Colonic mucosa (tissue), 4 donors: ENCODE data around the gene TMEM235. TPM values are rescaled to one million over a fixed set of nuclear protein-coding genes. Genes with fewer than 3 reads are reported as not detected.

ENCODE experiments used
- DNase-seq: peaks from one replicate; pipeline ENCODE4 v3.0.0-alpha.2; 2020
- H3K27ac ChIP-seq: fragments of 200-600 bp; one replicate; pipeline ENCODE4 v1.8.0; 2021
- H3K27me3 ChIP-seq: fragments of 200-600 bp; one replicate; pipeline ENCODE4 v1.8.0; 2021
- H3K36me3 ChIP-seq: fragments of 200-600 bp; one replicate; pipeline ENCODE4 v1.8.0; 2021
- H3K4me1 ChIP-seq: fragments of 200-600 bp; one replicate; pipeline ENCODE4 v1.8.0; 2021; ENCODE audit warnings: mild to moderate bottlenecking
- H3K4me3 ChIP-seq: fragments of 200-600 bp; one replicate; pipeline ENCODE4 v1.8.0; 2021
- H3K9ac ChIP-seq, 2 donors: one replicate each; pipeline ENCODE4 v1.7.0; 2013; ENCODE audit warnings: control low read depth in 2 of 2, low read depth in 2 of 2, low read length in 2 of 2
- H3K9me3 ChIP-seq: fragments of 200-600 bp; one replicate; pipeline ENCODE4 v1.8.0; 2021
- intact Hi-C: fragments of 100-400 bp; cut with DNase I; formaldehyde crosslinking; loops from one replicate; pipeline ENCODE4 v1.14.1; 2022
- total RNA-seq, 2 donors: library from RNA; stranded (reverse); fragmentation: NEBNext Ultra II Directional in 1 of 2; extraction: Animal tissue kit (Norgen Biotek cat#: 25700) in 1 of 2; gene quantifications; one replicate each; pipeline ENCODE4 v1.2.1, GENCODE V29; 2021
- TF ChIP-seq, protein P1 (sequence below): fragments of 200-600 bp; IDR thresholded peaks from one replicate; pipeline ENCODE4 v1.8.0; 2022; ENCODE audit warnings: antibody characterized with exemption, mild to moderate bottlenecking
- donor health status: healthy.
- donor health status: DM: no; HTN: no; CAD: no.
- donor health status: DM: no; HTN: no; CAD: no.

The TMEM235 gene
- total RNA-seq, 2 donors from 2014 or later, result not detected

DNA sequence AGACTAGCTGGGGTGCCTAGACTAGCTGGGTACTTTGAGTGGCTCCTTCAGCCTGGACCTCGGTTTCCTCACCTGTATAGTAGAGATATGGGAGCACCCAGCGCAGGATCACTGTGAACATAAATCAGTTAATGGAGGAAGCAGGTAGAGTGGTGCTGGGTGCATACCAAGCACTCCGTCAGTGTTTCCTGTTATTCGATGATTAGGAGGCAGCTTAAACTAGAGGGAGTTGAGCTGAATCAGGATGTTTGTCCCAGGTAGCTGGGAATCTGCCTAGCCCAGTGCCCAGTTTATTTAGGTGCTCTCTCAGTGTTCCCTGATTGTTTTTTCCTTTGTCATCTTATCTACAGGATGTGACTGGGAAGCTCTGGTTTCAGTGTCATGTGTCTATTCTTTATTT, 8.4 kb upstream of the TMEM235 start:
- H3K27ac ChIP-seq, result no peak overlapping the region
- H3K9ac ChIP-seq, result no peak overlapping the region
- H3K27me3 ChIP-seq, result no peaks in the 10 kb centered on the region
- no peaks in the 10 kb centered on the region for H3K9me3 ChIP-seq
- H3K4me3 ChIP-seq, result no peak overlapping the region
- TF ChIP-seq, protein P1, sequence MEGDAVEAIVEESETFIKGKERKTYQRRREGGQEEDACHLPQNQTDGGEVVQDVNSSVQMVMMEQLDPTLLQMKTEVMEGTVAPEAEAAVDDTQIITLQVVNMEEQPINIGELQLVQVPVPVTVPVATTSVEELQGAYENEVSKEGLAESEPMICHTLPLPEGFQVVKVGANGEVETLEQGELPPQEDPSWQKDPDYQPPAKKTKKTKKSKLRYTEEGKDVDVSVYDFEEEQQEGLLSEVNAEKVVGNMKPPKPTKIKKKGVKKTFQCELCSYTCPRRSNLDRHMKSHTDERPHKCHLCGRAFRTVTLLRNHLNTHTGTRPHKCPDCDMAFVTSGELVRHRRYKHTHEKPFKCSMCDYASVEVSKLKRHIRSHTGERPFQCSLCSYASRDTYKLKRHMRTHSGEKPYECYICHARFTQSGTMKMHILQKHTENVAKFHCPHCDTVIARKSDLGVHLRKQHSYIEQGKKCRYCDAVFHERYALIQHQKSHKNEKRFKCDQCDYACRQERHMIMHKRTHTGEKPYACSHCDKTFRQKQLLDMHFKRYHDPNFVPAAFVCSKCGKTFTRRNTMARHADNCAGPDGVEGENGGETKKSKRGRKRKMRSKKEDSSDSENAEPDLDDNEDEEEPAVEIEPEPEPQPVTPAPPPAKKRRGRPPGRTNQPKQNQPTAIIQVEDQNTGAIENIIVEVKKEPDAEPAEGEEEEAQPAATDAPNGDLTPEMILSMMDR, result no peak
- no peak for DNase-seq
- no peaks in the 10 kb centered on the region for H3K36me3 ChIP-seq
- H3K4me1 ChIP-seq, result no peaks in the 10 kb centered on the region
- intact Hi-C loops, result no loop called here

DNA sequence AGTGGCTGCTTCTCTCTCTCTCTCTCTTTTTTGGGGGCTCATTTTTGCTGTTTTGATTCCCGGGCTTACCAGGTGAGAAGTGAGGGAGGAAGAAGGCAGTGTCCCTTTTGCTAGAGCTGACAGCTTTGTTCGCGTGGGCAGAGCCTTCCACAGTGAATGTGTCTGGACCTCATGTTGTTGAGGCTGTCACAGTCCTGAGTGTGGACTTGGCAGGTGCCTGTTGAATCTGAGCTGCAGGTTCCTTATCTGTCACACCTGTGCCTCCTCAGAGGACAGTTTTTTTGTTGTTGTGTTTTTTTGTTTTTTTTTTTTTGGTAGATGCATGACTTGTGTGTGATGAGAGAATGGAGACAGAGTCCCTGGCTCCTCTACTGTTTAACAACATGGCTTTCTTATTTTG, 7.7 kb upstream of the TMEM235 start:
- H3K9ac ChIP-seq, result no peak overlapping the region
- no peaks in the 10 kb centered on the region for H3K27me3 ChIP-seq
- H3K4me3 ChIP-seq, result no peak overlapping the region
- no peaks in the 10 kb centered on the region for H3K9me3 ChIP-seq
- no peaks in the 10 kb centered on the region for H3K36me3 ChIP-seq
- no peak for DNase-seq
- intact Hi-C loops, result no loop called here
- TF ChIP-seq, protein P1, result no peak
- no peak overlapping the region for H3K27ac ChIP-seq
- H3K4me1 ChIP-seq, result no peaks in the 10 kb centered on the region

DNA sequence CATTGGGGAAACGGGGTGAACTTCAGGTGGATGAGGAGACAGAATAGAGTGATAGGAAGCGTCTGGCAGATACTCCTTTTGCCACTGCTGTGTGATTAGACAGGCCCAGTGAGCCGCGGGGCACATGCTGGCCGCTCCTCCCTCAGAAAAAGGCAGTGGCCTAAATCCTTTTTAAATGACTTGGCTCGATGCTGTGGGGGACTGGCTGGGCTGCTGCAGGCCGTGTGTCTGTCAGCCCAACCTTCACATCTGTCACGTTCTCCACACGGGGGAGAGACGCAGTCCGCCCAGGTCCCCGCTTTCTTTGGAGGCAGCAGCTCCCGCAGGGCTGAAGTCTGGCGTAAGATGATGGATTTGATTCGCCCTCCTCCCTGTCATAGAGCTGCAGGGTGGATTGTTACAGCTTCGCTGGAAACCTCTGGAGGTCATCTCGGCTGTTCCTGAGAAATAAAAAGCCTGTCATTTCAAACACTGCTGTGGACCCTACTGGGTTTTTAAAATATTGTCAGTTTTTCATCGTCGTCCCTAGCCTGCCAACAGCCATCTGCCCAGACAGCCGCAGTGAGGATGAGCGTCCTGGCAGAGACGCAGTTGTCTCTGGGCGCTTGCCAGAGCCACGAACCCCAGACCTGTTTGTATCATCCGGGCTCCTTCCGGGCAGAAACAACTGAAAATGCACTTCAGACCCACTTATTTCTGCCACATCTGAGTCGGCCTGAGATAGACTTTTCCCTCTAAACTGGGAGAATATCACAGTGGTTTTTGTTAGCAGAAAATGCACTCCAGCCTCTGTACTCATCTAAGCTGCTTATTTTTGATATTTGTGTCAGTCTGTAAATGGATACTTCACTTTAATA, 7.0 kb upstream of the TMEM235 start:
- no peak for DNase-seq
- H3K27ac ChIP-seq, result no peak overlapping the region
- H3K27me3 ChIP-seq, result no peaks in the 10 kb centered on the region
- no peaks in the 10 kb centered on the region for H3K4me1 ChIP-seq
- H3K4me3 ChIP-seq, result no peak overlapping the region
- intact Hi-C loops, result no loop called here
- H3K9ac ChIP-seq, result no peak overlapping the region
- no peaks in the 10 kb centered on the region for H3K36me3 ChIP-seq
- TF ChIP-seq, protein P1, result no peak
- H3K9me3 ChIP-seq, result no peaks in the 10 kb centered on the region

DNA sequence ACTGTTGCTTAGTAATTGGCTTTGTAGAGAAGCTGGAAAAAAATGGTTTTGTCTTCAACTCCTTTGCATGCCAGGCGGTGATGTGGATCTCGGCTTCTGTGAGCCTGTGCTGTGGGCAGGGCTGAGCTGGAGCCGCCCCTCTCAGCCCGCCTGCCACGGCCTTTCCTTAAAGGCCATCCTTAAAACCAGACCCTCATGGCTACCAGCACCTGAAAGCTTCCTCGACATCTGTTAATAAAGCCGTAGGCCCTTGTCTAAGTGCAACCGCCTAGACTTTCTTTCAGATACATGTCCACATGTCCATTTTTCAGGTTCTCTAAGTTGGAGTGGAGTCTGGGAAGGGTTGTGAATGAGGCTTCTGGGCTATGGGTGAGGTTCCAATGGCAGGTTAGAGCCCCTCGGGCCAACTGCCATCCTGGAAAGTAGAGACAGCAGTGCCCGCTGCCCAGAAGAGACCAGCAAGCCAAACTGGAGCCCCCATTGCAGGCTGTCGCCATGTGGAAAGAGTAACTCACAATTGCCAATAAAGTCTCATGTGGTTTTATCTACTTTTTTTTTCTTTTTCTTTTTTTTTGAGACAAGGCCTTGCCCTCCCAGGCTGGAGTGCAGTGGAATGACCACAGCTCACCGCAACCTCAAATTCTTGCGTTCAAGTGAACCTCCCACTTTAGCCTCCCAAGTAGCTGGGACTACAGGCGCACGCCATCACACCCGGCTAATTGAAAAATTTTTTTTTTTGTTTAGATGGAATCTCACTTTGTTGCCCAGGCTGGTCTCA, 6.2 kb upstream of the TMEM235 start:
- no peak overlapping the region for H3K4me3 ChIP-seq
- no peaks in the 10 kb centered on the region for H3K36me3 ChIP-seq
- H3K9me3 ChIP-seq, result no peaks in the 10 kb centered on the region
- intact Hi-C loops, result no loop called here
- H3K4me1 ChIP-seq, result no peaks in the 10 kb centered on the region
- H3K27me3 ChIP-seq, result no peaks in the 10 kb centered on the region
- TF ChIP-seq, protein P1, result no peak
- no peak overlapping the region for H3K9ac ChIP-seq
- H3K27ac ChIP-seq, result no peak overlapping the region
- no peak for DNase-seq

DNA sequence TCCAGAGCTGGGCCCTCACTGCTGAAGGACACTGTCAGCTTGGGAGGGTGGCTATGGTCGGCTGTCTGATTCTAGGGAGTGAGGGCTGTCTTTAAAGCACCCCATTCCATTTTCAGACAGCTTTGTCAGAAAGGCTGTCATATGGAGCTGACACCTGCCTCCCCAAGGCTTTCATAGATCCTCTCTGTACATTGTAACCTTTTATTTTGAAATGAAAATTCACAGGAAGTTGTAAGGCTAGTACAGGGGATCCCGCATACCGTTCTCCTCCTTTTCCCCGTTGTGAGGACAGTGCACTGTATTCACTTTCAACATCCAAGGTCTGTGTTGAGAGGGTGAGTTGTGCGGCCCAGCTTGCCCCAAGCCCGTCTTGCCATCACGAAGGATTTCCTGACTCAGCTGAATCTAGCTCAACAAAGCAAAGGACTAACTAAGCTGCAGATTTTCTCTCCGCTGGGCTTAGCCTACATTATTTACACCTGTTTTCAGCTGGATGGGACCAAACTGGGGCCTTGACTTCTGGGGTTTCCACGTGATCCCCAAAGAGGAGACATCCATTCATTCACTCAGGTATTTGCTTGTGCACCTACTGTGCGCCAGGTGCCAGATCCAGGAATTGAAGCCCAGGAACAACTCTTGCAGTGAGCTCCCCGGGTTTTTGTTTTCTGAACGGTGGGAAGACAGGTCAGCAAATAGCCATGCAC, 5.2 kb upstream of the TMEM235 start:
- TF ChIP-seq, protein P1, result no peak
- intact Hi-C loops, result no loop called here
- no peak overlapping the region for H3K27ac ChIP-seq
- no peak overlapping the region for H3K9ac ChIP-seq
- H3K9me3 ChIP-seq, result no peaks in the 10 kb centered on the region
- DNase-seq, result no peak
- no peaks in the 10 kb centered on the region for H3K4me1 ChIP-seq
- peaks cover 9% of the 10 kb centered on the region for H3K27me3 ChIP-seq
- no peak overlapping the region for H3K4me3 ChIP-seq
- H3K36me3 ChIP-seq, result no peaks in the 10 kb centered on the region
